CD4-positive, alpha-beta T cell treated with Interleukin-15 for 1 hour (primary cell): Measurements from ENCODE around the gene GALNT4.

Experiments
- DNase-seq: peaks from one replicate; pipeline ENCODE4 v3.0.0-alpha.2; 2020

GALNT4 gene

DNA sequence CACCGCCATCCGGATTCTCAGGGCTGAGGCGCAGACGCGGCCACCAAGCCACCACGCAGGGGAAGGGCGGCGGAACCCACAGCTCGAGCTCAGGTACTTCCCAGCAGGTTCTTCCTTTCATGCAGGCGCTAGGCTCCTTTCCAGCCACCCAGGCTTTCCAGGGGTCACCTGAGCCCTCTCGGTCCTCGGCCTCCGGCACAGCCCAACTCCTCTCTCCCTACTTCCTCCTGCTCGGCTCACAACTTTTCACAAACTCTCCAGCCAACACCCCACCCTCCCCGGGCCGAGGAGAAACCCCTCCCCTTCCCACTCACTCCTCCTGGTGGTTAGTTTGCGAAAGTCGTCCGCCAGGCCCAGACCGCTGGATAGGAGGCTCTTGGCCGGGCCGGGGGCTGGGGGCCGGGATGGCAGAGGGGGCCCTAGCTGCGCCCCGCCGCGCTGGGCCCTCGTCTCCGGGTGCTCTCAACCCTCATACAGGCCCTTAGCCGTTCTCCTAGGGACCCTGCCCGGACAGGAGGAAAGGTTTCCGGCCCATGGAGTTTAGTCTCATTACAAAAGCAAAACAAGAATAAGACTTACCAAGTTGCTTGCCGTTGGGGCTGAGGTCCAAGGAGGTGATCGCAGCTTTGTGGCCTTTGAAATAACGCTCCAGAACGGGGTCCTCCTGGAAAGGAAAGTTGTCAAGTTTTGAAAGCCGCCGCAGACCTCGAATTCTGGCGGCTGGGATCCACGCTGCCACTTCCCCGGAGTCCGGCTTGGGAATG is at the start of gene GALNT4:
TSS of gene GALNT4 (minus strand) at position 256 of the 764 bp plus-strand sequence. CDS start at position 9, 247 bp downstream.
- DNase-seq, result peak; percentile 82

DNA sequence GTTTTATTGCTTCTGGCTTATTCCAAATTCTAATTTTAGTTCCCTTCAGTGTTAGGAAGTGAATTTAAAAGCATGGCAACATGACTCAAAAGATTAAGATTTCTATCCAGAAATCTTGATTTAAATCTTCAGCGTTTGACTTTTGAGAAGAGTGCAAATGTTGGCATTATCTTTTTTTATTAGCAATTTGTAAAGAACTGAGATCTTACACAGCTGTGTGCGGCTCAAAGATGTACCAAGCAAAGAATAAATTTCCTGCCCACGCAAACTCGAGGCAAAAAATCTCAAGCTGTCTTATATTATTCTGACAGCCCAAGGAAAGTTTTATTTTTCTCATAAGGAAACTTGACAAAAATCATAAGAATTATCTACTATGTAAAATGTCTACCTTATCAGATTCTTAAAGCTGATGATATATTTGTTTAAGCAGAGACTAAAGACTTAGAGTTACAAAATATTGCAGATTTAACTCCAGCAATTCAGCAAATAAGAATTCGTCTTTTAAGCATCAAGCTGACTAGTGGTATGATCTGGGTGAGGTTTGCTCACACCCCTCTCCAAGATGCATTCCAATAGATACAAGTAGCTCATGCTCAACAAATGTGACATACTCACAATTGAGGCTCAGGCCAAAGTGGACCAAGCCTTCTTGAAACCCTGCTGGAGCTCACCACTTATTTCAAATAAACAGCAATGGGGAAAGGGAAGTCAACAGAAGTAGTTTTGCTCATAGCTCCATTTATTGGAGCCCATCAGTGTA is 48.6 kb upstream of the GALNT4 start:
- DNase-seq, result no peak

GRCh38 chr12:89571491-89572195 is 47.0 kb upstream of the GALNT4 start:
- DNase-seq, result no peak

GRCh38 chr12:89568484-89568883 is 43.9 kb upstream of the GALNT4 start:
- no peak for DNase-seq

- no peak for DNase-seq
These were observed 43.2 kb upstream of the GALNT4 start for GRCh38 chr12:89567691-89568239.

DNA sequence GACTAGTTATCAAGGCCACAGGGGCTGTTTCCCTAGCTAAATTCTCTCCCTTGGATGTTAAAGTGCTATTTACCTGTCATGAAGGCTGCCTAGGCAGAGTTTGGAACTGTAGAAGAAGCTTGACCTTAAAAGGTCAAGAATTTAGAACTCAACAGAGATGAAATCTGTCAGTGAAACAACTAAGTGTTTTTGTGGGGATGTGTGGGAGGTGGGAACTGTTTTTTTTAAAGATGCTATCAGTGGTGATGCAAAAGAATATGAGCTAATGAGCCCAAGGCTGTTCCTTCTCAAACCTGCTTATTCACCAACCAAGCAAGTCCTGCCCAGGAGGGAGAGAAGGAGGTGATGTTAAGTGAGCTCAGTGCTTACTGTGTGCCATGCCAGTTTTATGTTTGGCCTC is 42.0 kb upstream of the GALNT4 start:
- DNase-seq, result no peak

GRCh38 chr12:89565002-89565401 is 40.4 kb upstream of the GALNT4 start:
- no peak for DNase-seq

DNA sequence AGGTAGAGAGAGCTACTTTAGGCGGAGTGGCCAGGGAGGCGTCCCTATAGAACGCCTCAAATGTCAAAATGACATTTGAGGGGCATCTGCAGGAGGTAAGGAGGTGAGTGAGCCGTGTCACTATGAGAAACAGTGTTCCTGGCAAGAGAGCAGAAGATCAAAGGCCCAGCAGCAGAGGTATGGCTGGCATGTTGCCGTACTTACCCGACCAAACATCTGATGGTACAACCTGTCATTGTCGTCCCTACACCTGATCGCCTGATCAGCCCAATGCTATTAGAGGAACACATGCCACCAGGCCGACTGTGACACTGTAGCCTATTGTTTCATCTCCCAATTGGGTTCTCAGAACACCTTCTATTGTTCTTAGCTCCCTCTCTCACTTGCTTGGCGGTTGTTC is 35.2 kb upstream of the GALNT4 start:
- DNase-seq, result no peak

DNA sequence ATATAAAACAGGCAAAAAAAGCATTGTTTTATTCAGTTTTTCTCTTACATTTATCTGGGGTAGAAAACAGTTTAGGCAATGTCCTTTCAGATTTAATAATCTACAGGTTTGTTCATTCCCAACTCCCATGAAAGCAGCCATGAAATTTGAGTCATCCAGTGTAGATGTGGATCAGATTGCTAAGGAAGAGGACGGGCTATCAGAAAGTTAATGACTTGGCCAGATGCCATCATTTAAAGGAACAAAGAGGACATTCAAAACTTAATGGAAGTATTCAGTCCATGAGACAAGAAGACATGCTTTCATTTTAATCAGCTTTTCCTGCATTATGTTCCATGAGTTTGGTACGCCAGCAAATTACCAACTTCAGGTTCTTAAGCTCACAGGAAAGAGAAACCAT is 32.4 kb upstream of the GALNT4 start:
- no peak for DNase-seq

- no peak for DNase-seq
These were observed 27.8 kb upstream of the GALNT4 start for GRCh38 chr12:89552376-89552775.

- no peak for DNase-seq
These were observed 27.2 kb upstream of the GALNT4 start for GRCh38 chr12:89551747-89552146.

- DNase-seq, result no peak
These were observed 22.5 kb upstream of the GALNT4 start for GRCh38 chr12:89547101-89547500.

DNA sequence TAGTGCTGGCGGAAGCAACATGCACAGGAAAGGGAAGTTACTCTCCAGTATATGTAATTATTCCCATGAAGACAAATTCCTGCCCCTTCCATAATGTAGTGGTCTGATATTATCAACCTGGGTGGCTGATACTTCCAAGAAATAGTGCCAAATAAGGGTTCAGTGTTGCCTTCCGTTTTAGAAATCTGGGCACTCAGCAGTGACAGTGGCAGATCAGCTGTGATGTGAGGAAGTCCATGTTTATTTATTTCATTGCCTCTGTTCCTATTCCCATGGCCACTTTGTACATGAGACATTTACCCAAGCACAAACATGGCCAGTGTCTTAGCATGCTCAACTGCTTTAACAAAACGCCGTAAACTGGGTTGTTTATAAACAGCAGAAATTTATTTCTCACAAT is 21.6 kb upstream of the GALNT4 start:
- DNase-seq, result no peak

GRCh38 chr12:89544681-89545184 is 20.1 kb upstream of the GALNT4 start:
- no peak for DNase-seq

DNA sequence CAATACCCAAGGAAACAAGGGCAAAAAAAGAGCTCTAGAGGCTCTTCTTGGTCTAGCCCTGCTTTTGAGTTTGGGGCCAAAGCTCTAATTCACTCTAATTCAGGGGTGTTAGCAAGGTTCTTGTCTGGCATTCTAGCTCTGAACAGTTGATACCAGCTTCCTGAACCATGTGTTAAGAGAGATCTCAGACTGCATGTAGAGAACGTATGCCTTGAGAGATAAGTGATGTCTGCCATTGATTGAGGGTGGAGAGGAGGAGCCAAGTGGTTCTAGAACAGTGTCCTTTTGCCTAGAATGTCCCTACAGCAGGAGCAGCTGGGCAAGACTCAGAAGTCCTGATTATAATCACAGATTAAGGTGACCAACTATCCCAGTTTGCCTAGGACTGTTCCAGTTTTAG is 19.4 kb upstream of the GALNT4 start:
- DNase-seq, result no peak

DNA sequence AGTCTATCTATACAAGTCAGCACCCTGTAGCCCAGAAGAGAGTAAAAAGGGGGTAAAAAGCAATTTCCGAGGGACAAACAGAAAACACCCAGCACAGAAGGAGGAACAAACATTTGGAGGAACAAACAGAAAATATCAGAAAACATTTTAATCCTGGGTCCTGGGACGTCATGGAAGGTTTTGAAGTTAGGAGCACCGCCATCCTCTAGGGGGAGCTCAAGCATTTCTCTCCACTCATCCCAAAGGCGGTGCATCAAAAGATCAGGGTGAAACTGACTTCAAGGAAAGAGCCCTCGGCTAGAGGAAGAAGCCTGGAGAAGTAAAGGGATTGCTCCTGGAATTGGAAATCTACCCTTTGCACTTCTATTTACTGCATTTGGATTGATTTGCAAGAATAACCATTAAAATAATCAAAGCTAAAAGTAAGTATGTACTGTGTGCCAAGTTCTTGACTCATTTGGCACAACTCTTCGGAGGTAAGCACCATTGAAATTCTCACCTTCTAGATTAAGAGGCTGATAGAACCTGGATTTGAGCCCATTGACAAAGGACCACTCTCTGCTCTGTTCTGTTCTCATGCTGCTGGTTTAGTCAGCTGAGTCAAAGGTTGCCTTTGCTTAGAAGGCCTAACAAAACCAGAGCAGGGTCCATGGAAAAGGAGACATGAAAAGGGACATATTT is 18.5 kb upstream of the GALNT4 start:
- DNase-seq, result peak; percentile 59

GRCh38 chr12:89542236-89542635 is 17.6 kb upstream of the GALNT4 start:
- DNase-seq, result no peak

- DNase-seq, result no peak
These were observed 16.0 kb upstream of the GALNT4 start for GRCh38 chr12:89540586-89540985.

- DNase-seq, result no peak
These were observed 15.0 kb upstream of the GALNT4 start for GRCh38 chr12:89539426-89540223.

DNA sequence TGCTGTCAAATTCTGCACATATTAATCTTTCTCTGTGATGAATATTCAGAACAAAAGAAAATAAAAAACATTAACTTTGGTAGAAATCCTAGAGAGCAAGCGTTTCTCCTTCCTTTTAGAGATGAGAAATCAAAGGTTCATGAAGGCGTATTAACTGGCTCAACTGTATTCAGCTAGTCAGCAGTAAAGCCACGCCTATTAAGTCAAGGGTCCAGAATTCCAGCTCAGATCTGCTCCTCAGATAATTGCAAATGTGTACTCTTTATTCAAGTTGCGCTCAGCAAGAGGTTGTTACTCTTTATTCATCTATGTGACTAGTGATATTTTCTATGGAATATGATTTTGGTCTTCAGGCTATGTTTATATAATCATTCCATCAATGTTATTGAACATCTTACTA is 14.3 kb upstream of the GALNT4 start:
- no peak for DNase-seq

GRCh38 chr12:89537389-89537788 is 12.8 kb upstream of the GALNT4 start:
- no peak for DNase-seq

GRCh38 chr12:89529738-89530137 is 5.1 kb upstream of the GALNT4 start:
- DNase-seq, result no peak
